COR-L47 (cell line): ENCODE data around the gene C4orf50.
"Not testable (repeated sequence)": the region's sequence is repeated elsewhere in the genome, so short reads cannot be mapped to it uniquely, and the experiment has no call there.

Source experiments
- DNase-seq: peaks from one replicate; lab custom pipeline; 2025; lab: John Stamatoyannopoulos, UW

C4orf50 gene

GRCh38 chr4:6017030-6017429 is 1.2 kb downstream of the C4orf50 start:
- no peak for DNase-seq

- DNase-seq, result no peak
Observed at GRCh38 chr4:6013564-6013963, 4.7 kb downstream of the C4orf50 start.

GRCh38 chr4:6012200-6012599 is 6.0 kb downstream of the C4orf50 start:
- DNase-seq, result no peak

GRCh38 chr4:6011686-6012085 is 6.5 kb downstream of the C4orf50 start:
- peak; percentile 68 for DNase-seq

- no peak for DNase-seq
Observed at GRCh38 chr4:6011271-6011671, 7.0 kb downstream of the C4orf50 start.

GRCh38 chr4:6010789-6011188 is 7.4 kb downstream of the C4orf50 start:
- no peak for DNase-seq

- no peak for DNase-seq
Observed at GRCh38 chr4:6009452-6009851, 8.8 kb downstream of the C4orf50 start.

GRCh38 chr4:6008766-6009385 is 9.4 kb downstream of the C4orf50 start:
- no peak for DNase-seq

GRCh38 chr4:6008092-6008551 is 10.1 kb downstream of the C4orf50 start:
- DNase-seq, result no peak

GRCh38 chr4:6005175-6005574 is 13.1 kb downstream of the C4orf50 start:
- no peak for DNase-seq

- not testable (repeated sequence) for DNase-seq
Observed at GRCh38 chr4:6003485-6003884, 14.7 kb downstream of the C4orf50 start.

GRCh38 chr4:6002926-6003325 is 15.3 kb downstream of the C4orf50 start:
- no peak for DNase-seq

GRCh38 chr4:6002492-6002833 is 15.8 kb downstream of the C4orf50 start:
- no peak for DNase-seq

GRCh38 chr4:6001680-6002491 is 16.3 kb downstream of the C4orf50 start:
- DNase-seq, result no peak

- DNase-seq, result no peak
Observed at GRCh38 chr4:5999830-6000365, 18.3 kb downstream of the C4orf50 start.

- DNase-seq, result no peak
Observed at GRCh38 chr4:5999356-5999755, 18.9 kb downstream of the C4orf50 start.

GRCh38 chr4:5998333-5998936 is 19.8 kb downstream of the C4orf50 start:
- peak; percentile 63 for DNase-seq

- no peak for DNase-seq
Observed at GRCh38 chr4:5996641-5997040, 21.6 kb downstream of the C4orf50 start.

- DNase-seq, result no peak
Observed at GRCh38 chr4:5995901-5996623, 22.2 kb downstream of the C4orf50 start.

- no peak for DNase-seq
Observed at GRCh38 chr4:5993876-5994811, 24.1 kb downstream of the C4orf50 start.

- DNase-seq, result not testable (repeated sequence)
Observed at GRCh38 chr4:5993346-5993745, 24.9 kb downstream of the C4orf50 start.
